ENCODE measurements around the gene ADRA2B.

GRCh38 chr2:96091711-96092572, 24.4 kb downstream of the ADRA2B start:
- no peak for TF ChIP-seq POLR2A (IDR thresholded peaks at IDR 0.05; ENCODE audit: low read depth, low read length)
- TF ChIP-seq, protein P1, sequence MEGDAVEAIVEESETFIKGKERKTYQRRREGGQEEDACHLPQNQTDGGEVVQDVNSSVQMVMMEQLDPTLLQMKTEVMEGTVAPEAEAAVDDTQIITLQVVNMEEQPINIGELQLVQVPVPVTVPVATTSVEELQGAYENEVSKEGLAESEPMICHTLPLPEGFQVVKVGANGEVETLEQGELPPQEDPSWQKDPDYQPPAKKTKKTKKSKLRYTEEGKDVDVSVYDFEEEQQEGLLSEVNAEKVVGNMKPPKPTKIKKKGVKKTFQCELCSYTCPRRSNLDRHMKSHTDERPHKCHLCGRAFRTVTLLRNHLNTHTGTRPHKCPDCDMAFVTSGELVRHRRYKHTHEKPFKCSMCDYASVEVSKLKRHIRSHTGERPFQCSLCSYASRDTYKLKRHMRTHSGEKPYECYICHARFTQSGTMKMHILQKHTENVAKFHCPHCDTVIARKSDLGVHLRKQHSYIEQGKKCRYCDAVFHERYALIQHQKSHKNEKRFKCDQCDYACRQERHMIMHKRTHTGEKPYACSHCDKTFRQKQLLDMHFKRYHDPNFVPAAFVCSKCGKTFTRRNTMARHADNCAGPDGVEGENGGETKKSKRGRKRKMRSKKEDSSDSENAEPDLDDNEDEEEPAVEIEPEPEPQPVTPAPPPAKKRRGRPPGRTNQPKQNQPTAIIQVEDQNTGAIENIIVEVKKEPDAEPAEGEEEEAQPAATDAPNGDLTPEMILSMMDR (IDR thresholded peaks at IDR 0.05; ENCODE audit: extremely low read depth in 1 of 2, insufficient read depth in 1 of 2, low read depth in 1 of 2, low read length in 2 of 2): no peak
- TF ChIP-seq MYC (IDR thresholded peaks at IDR 0.05; ENCODE audit: low read depth, low read length): no peak
- no peak for TF ChIP-seq EZH2 (IDR thresholded peaks at IDR 0.05; ENCODE audit: borderline replicate concordance, low read depth, low read length, severe bottlenecking)
- TF ChIP-seq POLR2AphosphoS5 (IDR thresholded peaks at IDR 0.05; ENCODE audit: insufficient read depth, low read depth, low read length): no peak
- TF ChIP-seq MAX (IDR thresholded peaks at IDR 0.05; ENCODE audit: insufficient read depth, insufficient read length): no peak
- TF ChIP-seq JUN (IDR thresholded peaks at IDR 0.05; ENCODE audit: borderline replicate concordance, insufficient read depth, insufficient read length, low read depth): no peak
- TF ChIP-seq FOS (IDR thresholded peaks at IDR 0.05; ENCODE audit: borderline replicate concordance, insufficient read depth, low read length): no peak

Measured in endothelial cell of umbilical vein (primary cell).